AG04450 (cell line): ENCODE results near the gene CGNL1. TPM values are rescaled to one million over a fixed set of nuclear protein-coding genes. Genes with fewer than 3 reads are reported as not detected.

Experiments
- CTCF ChIA-PET: fragments of 300-600, 350-600 bp; formaldehyde crosslinking; extraction: SDS; loops from one replicate; lab custom pipeline; 2022; ENCODE audit warnings: antibody characterized with exemption, inconsistent platforms; lab: Charles Lee
- POLR2A ChIA-PET: fragments of 350-600 bp; formaldehyde crosslinking; extraction: SDS; loops from one replicate; lab custom pipeline; 2021; ENCODE audit warnings: antibody characterized with exemption, inconsistent platforms; lab: Yijun Ruan, JAX
- DNase-seq: peaks from one replicate; pipeline ENCODE4 v3.0.0-alpha.2; 2011; ENCODE audit warnings: low read depth, low spot score
- H3K27ac ChIP-seq: one replicate; pipeline ENCODE4 v1.5.1; 2012; ENCODE audit warnings: low read depth, low read length, control low read depth
- H3K27me3 ChIP-seq: one replicate; pipeline ENCODE4 v1.6.0; 2012; ENCODE audit warnings: low read length; ENCODE audit not compliant: control insufficient read depth, insufficient read depth
- H3K4me3 ChIP-seq: 2 replicates; pipeline ENCODE4 v1.5.1; 2011; ENCODE audit warnings: mild to moderate bottlenecking, low read depth, low read length, control low read depth
- H3K9me3 ChIP-seq: 2 replicates; pipeline ENCODE4 v1.5.1; 2012; ENCODE audit warnings: low read length; ENCODE audit not compliant: control insufficient read depth, insufficient read depth
- polyA plus RNA-seq: library from polyadenylated mRNA; depleted of rRNA; stranded (reverse); fragments of >200 nt; gene quantifications from 2 replicates; pipeline ENCODE4 v1.2.3, GENCODE V29; 2011
- TF ChIP-seq, protein P1 (sequence below): IDR thresholded peaks from 2 replicates; pipeline ENCODE4 v1.5.1; 2011; ENCODE audit warnings: low read depth, low read length, control low read depth, inconsistent platforms

The CGNL1 gene
- polyA plus RNA-seq, 1 experiment = 0.25 TPM

DNA sequence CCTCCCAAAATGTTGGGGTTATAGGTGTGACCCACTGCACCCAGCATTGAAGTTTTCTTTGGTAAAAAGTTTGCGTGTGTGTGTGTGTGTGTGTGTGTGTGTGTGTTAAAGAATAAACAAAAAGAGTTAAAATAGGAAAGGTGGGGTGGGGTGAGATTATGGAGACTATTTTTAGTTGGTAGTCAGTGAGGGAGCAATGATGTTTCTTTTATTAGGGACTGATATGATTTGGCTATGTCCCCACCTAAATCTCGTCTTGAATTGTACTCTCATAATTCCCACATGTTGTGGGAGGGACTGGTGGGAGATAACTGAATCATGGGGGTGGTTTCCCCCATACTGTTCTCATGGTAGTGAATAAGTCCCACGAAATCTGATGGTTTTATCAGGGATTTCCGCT, 92.2 kb downstream of the CGNL1 start:
- no peaks in the 10 kb centered on the region for H3K9me3 ChIP-seq
- no peak overlapping the region for H3K4me3 ChIP-seq
- H3K27me3 ChIP-seq = peaks cover 14% of the 10 kb centered on the region
- DNase-seq = no peak
- TF ChIP-seq, protein P1, sequence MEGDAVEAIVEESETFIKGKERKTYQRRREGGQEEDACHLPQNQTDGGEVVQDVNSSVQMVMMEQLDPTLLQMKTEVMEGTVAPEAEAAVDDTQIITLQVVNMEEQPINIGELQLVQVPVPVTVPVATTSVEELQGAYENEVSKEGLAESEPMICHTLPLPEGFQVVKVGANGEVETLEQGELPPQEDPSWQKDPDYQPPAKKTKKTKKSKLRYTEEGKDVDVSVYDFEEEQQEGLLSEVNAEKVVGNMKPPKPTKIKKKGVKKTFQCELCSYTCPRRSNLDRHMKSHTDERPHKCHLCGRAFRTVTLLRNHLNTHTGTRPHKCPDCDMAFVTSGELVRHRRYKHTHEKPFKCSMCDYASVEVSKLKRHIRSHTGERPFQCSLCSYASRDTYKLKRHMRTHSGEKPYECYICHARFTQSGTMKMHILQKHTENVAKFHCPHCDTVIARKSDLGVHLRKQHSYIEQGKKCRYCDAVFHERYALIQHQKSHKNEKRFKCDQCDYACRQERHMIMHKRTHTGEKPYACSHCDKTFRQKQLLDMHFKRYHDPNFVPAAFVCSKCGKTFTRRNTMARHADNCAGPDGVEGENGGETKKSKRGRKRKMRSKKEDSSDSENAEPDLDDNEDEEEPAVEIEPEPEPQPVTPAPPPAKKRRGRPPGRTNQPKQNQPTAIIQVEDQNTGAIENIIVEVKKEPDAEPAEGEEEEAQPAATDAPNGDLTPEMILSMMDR = no peak
- no peak overlapping the region for H3K27ac ChIP-seq
- ChIA-PET CTCF (no interaction called here), POLR2A (no interaction called here)

DNA sequence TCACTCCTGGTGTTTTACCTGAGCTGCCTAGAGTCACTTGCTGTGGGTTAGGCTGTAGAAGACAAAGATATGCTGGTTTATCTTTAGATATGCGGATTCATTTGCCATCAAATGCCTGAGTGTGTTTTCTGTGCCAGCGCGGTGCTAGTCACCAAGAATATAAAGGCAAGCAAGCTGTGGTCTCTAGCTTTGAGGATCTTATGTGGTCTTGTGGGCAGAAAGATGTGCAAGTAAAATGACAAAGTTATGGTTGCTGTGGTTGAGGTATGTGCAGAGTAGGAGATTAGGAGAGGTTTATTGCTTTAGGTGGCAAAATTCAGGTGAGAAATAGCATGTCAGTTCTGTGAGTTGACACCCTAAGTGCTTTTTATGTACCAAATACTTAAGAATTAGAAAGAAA, 94.2 kb downstream of the CGNL1 start:
- ChIA-PET CTCF (interaction anchor here (1.5 kb wide), 1 partner anchor 71 kb away, joined by 3 read pairs; no protein-coding TSS in a partner anchor), POLR2A (no interaction called here)
- DNase-seq = no peak
- H3K9me3 ChIP-seq = no peaks in the 10 kb centered on the region
- peaks cover 13% of the 10 kb centered on the region for H3K27me3 ChIP-seq
- H3K27ac ChIP-seq = no peak overlapping the region
- TF ChIP-seq, protein P1 = no peak
- no peak overlapping the region for H3K4me3 ChIP-seq

DNA sequence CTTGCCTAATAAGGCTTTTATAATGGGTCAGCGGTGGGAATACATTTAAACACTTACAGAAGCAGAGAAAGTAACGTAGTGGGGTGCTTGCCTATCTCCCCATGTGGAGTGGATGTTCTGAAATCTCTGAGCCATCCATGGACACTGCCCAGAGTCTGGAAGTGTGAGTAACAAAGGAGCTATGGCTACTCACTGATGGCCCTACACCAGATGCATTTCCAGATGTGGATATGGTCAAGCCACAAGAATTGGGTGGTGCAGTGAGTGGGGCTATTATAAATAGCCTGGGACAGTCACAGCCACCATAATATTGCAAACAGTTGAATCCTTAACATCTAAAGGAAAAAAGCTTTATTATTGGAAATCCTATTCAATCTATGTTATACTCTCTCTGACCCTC, 96.6 kb downstream of the CGNL1 start:
- ChIA-PET POLR2A (no interaction called here), CTCF (interaction anchor here (0.9 kb wide), 1 partner anchor 11 kb away, joined by 3 read pairs; no protein-coding TSS in a partner anchor)
- TF ChIP-seq, protein P1 = no peak
- Histone ChIP-seq H3K27ac (no peak overlapping the region), H3K27me3 (peaks cover 9% of the 10 kb centered on the region), H3K4me3 (no peak overlapping the region), H3K9me3 (no peaks in the 10 kb centered on the region)
- no peak for DNase-seq

DNA sequence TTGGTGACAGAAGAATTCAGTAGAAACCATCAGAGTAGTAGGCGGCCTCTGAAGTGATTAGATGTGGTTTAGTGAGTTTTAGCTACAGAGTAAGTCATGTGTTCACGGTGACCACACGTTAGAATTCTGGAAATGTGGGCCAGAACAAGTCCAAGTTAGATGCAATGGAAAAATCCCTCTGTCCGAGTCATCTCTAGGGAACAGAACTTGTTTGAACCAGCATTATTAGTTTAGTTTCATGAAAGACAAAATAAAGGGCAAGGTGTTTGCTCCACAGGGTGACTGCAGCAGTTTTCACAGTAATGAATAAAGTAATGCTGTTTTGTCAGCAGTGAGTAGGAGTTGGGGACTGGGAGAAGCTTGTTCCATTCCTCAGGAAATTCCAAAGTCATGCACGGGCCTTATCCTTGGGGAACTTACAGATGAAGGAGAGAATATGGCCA, 100.2 kb downstream of the CGNL1 start:
- ChIA-PET POLR2A (no interaction called here), CTCF (no interaction called here)
- no peak overlapping the region for H3K4me3 ChIP-seq
- H3K27me3 ChIP-seq = peaks cover 4% of the 10 kb centered on the region
- no peak for DNase-seq
- no peaks in the 10 kb centered on the region for H3K9me3 ChIP-seq
- H3K27ac ChIP-seq = no peak overlapping the region
- TF ChIP-seq, protein P1 = no peak

DNA sequence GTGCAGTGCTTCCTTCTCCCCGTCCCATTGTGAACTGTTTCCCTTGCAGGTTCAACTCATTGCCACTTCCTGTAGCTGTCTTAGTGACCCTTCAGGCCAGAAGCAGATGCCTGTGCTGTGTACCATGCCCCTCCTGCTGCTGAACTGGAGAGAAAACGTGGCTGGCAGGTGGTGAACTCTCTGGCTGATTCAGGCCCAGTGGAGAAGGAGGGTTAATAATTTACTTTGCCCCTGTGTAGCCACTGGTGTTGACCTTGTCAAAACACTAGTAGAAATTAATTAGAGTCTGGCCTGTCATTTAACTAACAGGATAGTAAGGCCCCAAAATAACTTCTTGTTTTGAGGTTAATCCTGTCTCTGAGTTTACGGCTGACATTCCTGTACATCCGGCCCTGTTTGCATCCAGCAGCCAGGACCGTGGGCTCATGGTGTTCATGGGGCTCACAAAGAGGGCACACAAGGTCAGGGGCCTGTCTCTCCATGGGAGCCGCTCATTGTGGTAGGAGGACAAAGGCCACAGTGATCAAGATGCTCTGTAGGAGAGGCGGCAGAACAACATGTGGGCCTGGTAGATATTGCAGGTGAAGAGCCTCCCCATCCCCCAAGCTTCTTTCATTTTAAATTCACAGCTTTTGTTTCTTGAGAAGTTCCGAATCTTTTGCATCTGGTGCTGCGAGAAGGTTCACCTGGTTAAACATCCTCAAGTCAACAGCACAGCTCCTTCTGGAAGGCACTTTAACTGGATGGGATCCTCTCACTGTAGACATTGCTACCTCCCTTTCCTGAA, 101.6 kb downstream of the CGNL1 start:
- CTCF ChIA-PET = no interaction called here
- POLR2A ChIA-PET = no interaction called here
- no peaks in the 10 kb centered on the region for H3K9me3 ChIP-seq
- no peak for DNase-seq
- TF ChIP-seq, protein P1 = no peak
- no peak overlapping the region for H3K27ac ChIP-seq
- H3K4me3 ChIP-seq = no peak overlapping the region
- H3K27me3 ChIP-seq = peaks cover 1% of the 10 kb centered on the region
